KMS-11 (cell line): ENCODE data around the gene KLK8.

Experiments used
- H2AFZ ChIP-seq: fragments of 200-600 bp; sonication (generic); 2 replicates; pipeline ENCODE4 v1.6.1; 2016; ENCODE audit warnings: antibody characterized with exemption, mixed run types, low read depth
- H3K27ac ChIP-seq: fragments of 200-600 bp; sonication (generic); 2 replicates; pipeline ENCODE4 v1.6.1; 2016; ENCODE audit warnings: mild to moderate bottlenecking, mixed run types
- H3K27me3 ChIP-seq: fragments of 200-600 bp; sonication (generic); 2 replicates; pipeline ENCODE4 v1.6.1; 2017; ENCODE audit warnings: mild to moderate bottlenecking, low read depth, mixed run types, moderate library complexity; ENCODE audit not compliant: insufficient read depth
- H3K36me3 ChIP-seq: fragments of 200-600 bp; sonication (generic); 2 replicates; pipeline ENCODE4 v1.6.1; 2017; ENCODE audit warnings: mild to moderate bottlenecking, mixed run types; ENCODE audit not compliant: insufficient read depth
- H3K4me1 ChIP-seq: fragments of 200-600 bp; sonication (generic); 2 replicates; pipeline ENCODE4 v1.6.1; 2016; ENCODE audit warnings: mild to moderate bottlenecking, low read depth, mixed run types; ENCODE audit not compliant: poor library complexity, severe bottlenecking
- H3K4me2 ChIP-seq: fragments of 200-600 bp; sonication (generic); 2 replicates; pipeline ENCODE4 v1.7.0; 2016; ENCODE audit warnings: mild to moderate bottlenecking, mixed run types
- H3K4me3 ChIP-seq: fragments of 200-600 bp; sonication (generic); IDR thresholded peaks from 2 replicates; pipeline ENCODE4 v1.6.1; 2017; ENCODE audit warnings: low read depth, low read length, mixed read lengths; ENCODE audit not compliant: insufficient read depth
- H3K79me2 ChIP-seq: fragments of 200-600 bp; sonication (generic); 2 replicates; pipeline ENCODE4 v1.6.1; 2016; ENCODE audit warnings: low read depth, mixed run types; ENCODE audit not compliant: insufficient read depth
- H3K9ac ChIP-seq: fragments of 200-600 bp; sonication (generic); 2 replicates; pipeline ENCODE4 v1.6.1; 2016; ENCODE audit warnings: mild to moderate bottlenecking, mixed run types
- H4K20me1 ChIP-seq: fragments of 200-600 bp; sonication (generic); 2 replicates; pipeline ENCODE4 v1.6.1; 2016; ENCODE audit warnings: mild to moderate bottlenecking, mixed run types; ENCODE audit not compliant: insufficient read depth
- TF ChIP-seq, protein P1 (sequence below): fragments of 200-600 bp; sonication (generic); conservative IDR thresholded peaks from 2 replicates; pipeline ENCODE4 v1.6.1; 2017; ENCODE audit warnings: low read depth, mild to moderate bottlenecking, antibody characterized with exemption, low read length, moderate library complexity, mixed read lengths

The KLK8 gene, protein sequence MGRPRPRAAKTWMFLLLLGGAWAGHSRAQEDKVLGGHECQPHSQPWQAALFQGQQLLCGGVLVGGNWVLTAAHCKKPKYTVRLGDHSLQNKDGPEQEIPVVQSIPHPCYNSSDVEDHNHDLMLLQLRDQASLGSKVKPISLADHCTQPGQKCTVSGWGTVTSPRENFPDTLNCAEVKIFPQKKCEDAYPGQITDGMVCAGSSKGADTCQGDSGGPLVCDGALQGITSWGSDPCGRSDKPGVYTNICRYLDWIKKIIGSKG

DNA sequence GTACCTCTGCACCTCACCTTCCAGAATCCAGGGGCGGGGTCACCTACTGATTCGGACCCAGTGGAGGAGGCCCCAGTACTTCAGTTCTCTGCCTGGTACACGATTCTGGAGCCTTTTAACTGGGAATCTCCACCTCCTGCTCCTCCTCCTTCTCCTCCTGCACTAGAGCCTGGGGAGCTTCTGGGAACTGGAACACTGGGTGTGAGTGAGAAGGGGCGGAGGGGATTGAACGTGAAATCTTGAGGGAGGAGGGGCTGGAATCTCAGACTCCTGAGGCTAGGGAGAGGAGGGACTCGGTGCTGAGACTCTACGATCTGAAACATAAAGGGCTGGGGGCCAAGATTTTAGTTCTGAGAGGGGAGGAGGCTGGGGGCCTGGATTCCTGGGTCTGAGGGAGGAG is at the start of gene KLK8:
KLK8 (minus strand) TSS at position 90 of the 400 bp plus-strand sequence. CDS start 437 bp downstream, outside the sequence.
- Histone ChIP-seq H2AFZ (no peak within 1 kb of the TSS), H3K9ac (no peak within 1 kb of the TSS), H3K4me1 (no peaks in the 10 kb centered on the region), H3K4me3 (no peak within 1 kb of the TSS), H4K20me1 (no peaks in the 10 kb centered on the region), H3K79me2 (no peaks in the 10 kb centered on the region), H3K27me3 (peaks cover 4% of the 10 kb centered on the region; the same call in 1 of the 2 replicates), H3K27ac (no peak within 1 kb of the TSS), H3K36me3 (no peaks in the 10 kb centered on the region), H3K4me2 (no peak within 1 kb of the TSS)
- TF ChIP-seq, protein P1, sequence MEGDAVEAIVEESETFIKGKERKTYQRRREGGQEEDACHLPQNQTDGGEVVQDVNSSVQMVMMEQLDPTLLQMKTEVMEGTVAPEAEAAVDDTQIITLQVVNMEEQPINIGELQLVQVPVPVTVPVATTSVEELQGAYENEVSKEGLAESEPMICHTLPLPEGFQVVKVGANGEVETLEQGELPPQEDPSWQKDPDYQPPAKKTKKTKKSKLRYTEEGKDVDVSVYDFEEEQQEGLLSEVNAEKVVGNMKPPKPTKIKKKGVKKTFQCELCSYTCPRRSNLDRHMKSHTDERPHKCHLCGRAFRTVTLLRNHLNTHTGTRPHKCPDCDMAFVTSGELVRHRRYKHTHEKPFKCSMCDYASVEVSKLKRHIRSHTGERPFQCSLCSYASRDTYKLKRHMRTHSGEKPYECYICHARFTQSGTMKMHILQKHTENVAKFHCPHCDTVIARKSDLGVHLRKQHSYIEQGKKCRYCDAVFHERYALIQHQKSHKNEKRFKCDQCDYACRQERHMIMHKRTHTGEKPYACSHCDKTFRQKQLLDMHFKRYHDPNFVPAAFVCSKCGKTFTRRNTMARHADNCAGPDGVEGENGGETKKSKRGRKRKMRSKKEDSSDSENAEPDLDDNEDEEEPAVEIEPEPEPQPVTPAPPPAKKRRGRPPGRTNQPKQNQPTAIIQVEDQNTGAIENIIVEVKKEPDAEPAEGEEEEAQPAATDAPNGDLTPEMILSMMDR = no peak

DNA sequence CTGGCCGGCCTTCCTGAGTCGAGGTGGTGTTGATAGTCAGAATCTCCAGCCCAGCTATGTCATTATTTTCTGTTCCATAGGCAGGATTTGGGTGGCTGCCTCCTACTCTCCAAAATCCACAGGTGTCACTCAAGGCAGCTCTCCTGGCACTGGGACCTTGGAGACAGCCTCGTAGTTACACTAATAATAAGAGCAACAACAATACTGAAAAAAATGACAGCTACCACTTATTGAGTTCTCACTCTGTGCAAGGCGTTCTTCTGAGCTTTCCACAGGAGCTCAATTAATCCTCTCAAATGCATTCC is 45.6 kb upstream of the KLK8 start:
- no peaks in the 10 kb centered on the region; the same call in 1 of the 2 replicates for H3K27me3 ChIP-seq
- H3K36me3 ChIP-seq = no peaks in the 10 kb centered on the region
- H3K4me1 ChIP-seq = no peaks in the 10 kb centered on the region
- no peaks in the 10 kb centered on the region for H3K79me2 ChIP-seq
- no peak overlapping the region for H3K27ac ChIP-seq
- TF ChIP-seq, protein P1 = no peak
- no peak overlapping the region for H3K4me2 ChIP-seq
- no peak overlapping the region for H2AFZ ChIP-seq
- H3K9ac ChIP-seq = no peak overlapping the region
- H3K4me3 ChIP-seq = no peak overlapping the region
- H4K20me1 ChIP-seq = no peaks in the 10 kb centered on the region

DNA sequence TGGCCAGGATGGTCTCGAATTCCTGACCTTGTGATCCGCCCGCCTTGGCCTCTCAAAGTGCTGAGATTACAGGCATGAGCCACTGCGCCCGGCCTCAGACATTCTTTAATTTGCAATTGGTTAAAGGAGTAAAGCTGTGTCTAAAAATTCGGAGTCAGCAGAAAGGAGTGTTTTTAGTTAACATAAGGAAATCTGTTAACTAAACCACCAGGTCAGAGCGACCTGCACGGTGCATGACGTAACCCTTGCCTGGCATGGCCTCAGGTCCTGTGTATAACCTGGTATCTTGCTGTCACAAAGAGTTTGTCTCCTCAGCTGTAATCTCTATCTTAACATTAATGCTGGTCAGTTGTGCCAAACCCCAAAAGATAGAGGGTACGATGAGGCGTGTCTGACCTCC is 42.9 kb upstream of the KLK8 start:
- Histone ChIP-seq H3K4me3 (no peak overlapping the region), H3K36me3 (no peaks in the 10 kb centered on the region), H3K4me1 (no peaks in the 10 kb centered on the region), H4K20me1 (no peaks in the 10 kb centered on the region), H3K79me2 (no peaks in the 10 kb centered on the region), H2AFZ (no peak overlapping the region), H3K4me2 (no peak overlapping the region), H3K27me3 (no peaks in the 10 kb centered on the region; the same call in 1 of the 2 replicates), H3K9ac (no peak overlapping the region), H3K27ac (no peak overlapping the region)
- TF ChIP-seq, protein P1 = no peak

DNA sequence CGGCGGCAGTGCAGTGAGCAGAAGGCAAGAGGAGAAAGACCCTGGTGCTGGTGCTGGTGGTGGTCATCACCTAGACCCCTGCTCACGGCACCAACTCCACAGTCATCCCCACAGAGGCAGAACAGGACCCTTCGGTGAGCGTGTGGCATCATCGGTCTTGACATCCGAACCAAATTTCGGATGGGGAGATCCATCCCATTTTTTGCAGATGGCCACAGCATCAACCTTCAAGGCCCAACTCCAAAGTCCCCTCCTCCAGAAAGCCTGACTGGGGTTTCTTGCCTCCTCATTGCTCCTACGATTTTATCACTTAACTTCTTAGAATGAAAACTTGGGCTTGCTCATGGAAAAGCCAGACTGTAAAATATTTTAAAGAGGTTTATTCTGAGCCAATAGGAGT is 42.1 kb upstream of the KLK8 start:
- Histone ChIP-seq H2AFZ (no peak overlapping the region), H3K79me2 (no peaks in the 10 kb centered on the region), H3K9ac (no peak overlapping the region), H4K20me1 (no peaks in the 10 kb centered on the region), H3K4me3 (no peak overlapping the region), H3K27me3 (no peaks in the 10 kb centered on the region; the same call in 1 of the 2 replicates), H3K4me2 (no peak overlapping the region), H3K27ac (no peak overlapping the region), H3K4me1 (no peaks in the 10 kb centered on the region), H3K36me3 (no peaks in the 10 kb centered on the region)
- TF ChIP-seq, protein P1 = no peak
